Upper lobe of left lung (tissue), 6 donors: ENCODE data around the gene ITGAE. TPM values are rescaled to one million over a fixed set of nuclear protein-coding genes. Genes with fewer than 3 reads are reported as not detected.
"Not testable (repeated sequence)": the region's sequence is repeated elsewhere in the genome, so short reads cannot be mapped to it uniquely, and the experiment has no call there.

Source experiments
- ATAC-seq, 2 donors: fragments of 200-7000 bp; cut with Tn5 transposase; one replicate each; pipeline ENCODE4 v1.9.1; 2022; ENCODE audit warnings: mild to moderate bottlenecking in 2 of 2, moderate library complexity in 2 of 2; ENCODE audit not compliant: low FRiP score in 2 of 2
- DNase-seq, 2 donors: peaks; one replicate each; pipeline ENCODE4 v3.0.0-alpha.2; 2019 to 2020
- H3K27ac ChIP-seq, 4 donors: fragments of 200-600 bp; sonication (generic); one replicate each; pipeline ENCODE4 v1.5.1; 2016 to 2019
- H3K27me3 ChIP-seq, 4 donors: fragments of 200-600 bp; sonication (generic); one replicate each; pipeline ENCODE4 v1.5.1; 2017 to 2019
- H3K36me3 ChIP-seq, 4 donors: fragments of 200-600 bp; sonication (generic); one replicate each; pipeline ENCODE4 v1.5.1; 2016 to 2019
- H3K4me1 ChIP-seq, 4 donors: fragments of 200-600 bp; sonication (generic); one replicate each; pipeline ENCODE4 v1.5.1; 2018 to 2019
- H3K4me3 ChIP-seq, 4 donors: fragments of 200-600 bp; sonication (generic); one replicate each; pipeline ENCODE4 v1.5.1; 2017 to 2019; ENCODE audit warnings: mild to moderate bottlenecking in 2 of 4, moderate library complexity in 1 of 4
- H3K9me3 ChIP-seq, 4 donors: fragments of 200-600 bp; sonication (generic); one replicate each; pipeline ENCODE4 v1.5.1; 2018 to 2019
- CTCF ChIP-seq, 6 experiments: fragments of 450-650 bp in 4 of 6; fragments of 200-600 bp in 2 of 6; sonication (generic) in 2 of 6; IDR thresholded peaks; one replicate each; pipeline ENCODE4 v1.5.1; 2016 to 2019; ENCODE audit warnings: antibody characterized with exemption in 6 of 6
- EP300 ChIP-seq, 4 donors: sonication (generic); formaldehyde crosslinking; IDR thresholded peaks; one replicate each; pipeline ENCODE4 v1.5.1; 2017; ENCODE audit warnings: antibody characterized with exemption in 4 of 4, control low read depth in 2 of 4
- POLR2A ChIP-seq, 4 donors: fragments of 450-650 bp; IDR thresholded peaks; one replicate each; pipeline ENCODE4 v1.5.1; 2016 to 2017; ENCODE audit warnings: antibody characterized with exemption in 4 of 4, mild to moderate bottlenecking in 2 of 4
- POLR2AphosphoS5 ChIP-seq, 2 donors: sonication (generic); formaldehyde crosslinking; IDR thresholded peaks; one replicate each; pipeline ENCODE4 v1.5.1; 2017; ENCODE audit warnings: antibody characterized with exemption in 2 of 2
- WGBS, 2 donors: methylation state at CpG; one replicate each; pipeline ENCODE4 v1.1.5; 2017 to 2018; 5-methylcytosine and 5-hydroxymethylcytosine counted together
- total RNA-seq, 6 donors: library from RNA; depleted of rRNA in 4 of 6; stranded (reverse); fragments of >200 nt in 4 of 6; gene quantifications; one replicate each; pipeline versions ENCODE4 v1.1.0 to v1.2.1, GENCODE V29; 2016 to 2021
- donor health status: DM: no; HTN: no; CAD: no; lungs with moderate emphysema.
- donor health status: DM: no; HTN: yes; CAD: no; lungs with severe emphysema.

Gene ITGAE
- total RNA-seq, 6 donors from 2014 or later: 17.2 to 36.0 (median 26.4) TPM

DNA sequence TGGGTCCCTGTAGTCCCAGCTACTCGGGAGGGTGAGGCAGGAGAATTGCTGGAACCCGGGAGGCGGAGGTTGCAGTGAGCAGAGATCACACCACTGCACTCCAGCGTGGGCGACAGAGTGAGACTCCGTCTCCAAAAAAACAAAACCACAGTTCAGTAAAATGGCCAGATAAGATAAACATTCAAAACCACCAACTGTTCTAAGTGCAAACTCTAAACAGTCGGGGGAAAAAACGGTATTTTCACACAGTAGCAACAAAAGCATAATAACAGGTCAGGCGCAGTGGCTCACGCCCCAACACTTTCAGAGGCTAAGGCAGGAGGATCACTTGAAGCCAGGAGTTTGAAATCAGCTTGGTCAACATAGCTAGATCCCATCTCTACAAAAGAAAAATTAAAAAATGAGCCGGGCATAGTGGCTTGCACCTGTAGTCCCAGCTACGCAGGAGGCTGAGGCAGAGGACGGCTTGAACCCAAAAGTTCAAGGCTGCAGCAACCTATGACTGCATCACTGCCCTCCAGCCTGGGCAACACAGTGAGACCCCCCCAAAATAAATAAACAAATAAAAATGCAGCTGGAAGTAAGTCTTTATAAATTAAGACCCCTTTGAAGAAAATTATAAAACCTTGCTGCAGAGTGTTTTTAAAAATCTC is 88.1 kb downstream of the ITGAE start:
- Histone ChIP-seq H3K9me3 (no peaks in the 10 kb centered on the region), H3K4me1 (peaks cover 0 to 10% (median 2%) of the 10 kb centered on the region in 4 donors), H3K27ac (no peak overlapping the region), H3K36me3 (peaks cover 26 to 55% (median 48%) of the 10 kb centered on the region in 4 donors), H3K4me3 (no peak overlapping the region), H3K27me3 (no peaks in the 10 kb centered on the region)
- WGBS, 2 donors: 72 to 76% methylated on average over 13 of the region's 13 CpGs
- no peak for DNase-seq
- no peak for TF ChIP-seq POLR2A (IDR thresholded peaks at IDR 0.05)
- no peak for TF ChIP-seq EP300 (IDR thresholded peaks at IDR 0.05)
- TF ChIP-seq CTCF (IDR thresholded peaks at IDR 0.05): no peak
- no peak for TF ChIP-seq POLR2AphosphoS5 (IDR thresholded peaks at IDR 0.05)
- ATAC-seq: no peak

DNA sequence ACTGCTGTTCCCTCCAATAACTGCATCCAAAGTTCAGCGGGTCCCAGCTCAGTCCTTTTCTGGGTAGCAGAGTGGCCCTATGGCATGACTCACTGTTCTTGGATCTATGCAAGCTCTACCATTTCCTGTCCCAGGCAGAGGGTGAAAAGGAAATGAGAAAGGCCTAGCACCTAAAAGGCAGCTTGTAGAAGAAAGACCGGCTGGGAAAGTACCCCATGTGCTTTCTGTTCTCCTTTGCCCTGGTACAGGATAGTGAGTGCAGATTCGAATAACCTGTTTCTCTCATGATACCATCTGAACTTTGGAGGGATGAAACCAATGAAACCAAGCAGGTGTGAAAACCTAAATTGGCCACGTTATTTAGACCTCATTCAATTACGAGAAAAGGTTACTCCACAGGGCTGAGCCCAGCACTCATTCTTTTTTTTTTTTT is 90.0 kb downstream of the ITGAE start:
- Histone ChIP-seq H3K27ac (peak overlapping the region in 1 of 4 donors; percentile 7), H3K27me3 (no peaks in the 10 kb centered on the region), H3K4me3 (no peak overlapping the region), H3K4me1 (peaks cover 0 to 10% (median 2%) of the 10 kb centered on the region in 4 donors), H3K36me3 (peaks cover 13 to 40% (median 29%) of the 10 kb centered on the region in 4 donors), H3K9me3 (no peaks in the 10 kb centered on the region)
- TF ChIP-seq EP300 (IDR thresholded peaks at IDR 0.05): no peak
- TF ChIP-seq POLR2A (IDR thresholded peaks at IDR 0.05): peak in 1 of 4 donors; percentile 10
- no peak for TF ChIP-seq CTCF (IDR thresholded peaks at IDR 0.05)
- peak in 1 of 2 donors; percentile 24 for TF ChIP-seq POLR2AphosphoS5 (IDR thresholded peaks at IDR 0.05)
- ATAC-seq: peak; percentile 43 to 66
- 45 to 66% methylated on average over 5 of the region's 5 CpGs for WGBS, 2 donors
- DNase-seq: peak in 1 of 2 donors; percentile 52

DNA sequence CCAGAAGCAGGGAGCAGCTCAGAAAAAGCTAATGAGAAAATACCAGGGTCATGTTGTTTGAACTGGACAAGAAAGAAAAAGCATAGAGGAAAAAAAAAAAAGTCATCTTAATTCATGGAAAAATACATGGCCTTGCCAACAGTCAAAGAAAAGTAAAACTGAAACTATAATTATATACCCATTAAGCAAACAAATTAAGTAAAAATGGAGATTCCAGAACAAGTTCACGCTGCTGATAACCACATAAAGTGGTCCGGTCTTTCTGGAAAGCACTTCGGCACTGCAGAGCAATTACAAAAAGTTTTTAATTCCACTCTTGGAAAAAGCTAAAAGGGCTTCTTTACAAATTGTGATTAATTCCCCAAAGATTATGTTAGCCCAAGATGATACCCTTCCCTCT is 92.6 kb downstream of the ITGAE start:
- no peak for ATAC-seq
- WGBS, 2 donors: 51 to 60% methylated on average over 3 of the region's 3 CpGs
- TF ChIP-seq POLR2AphosphoS5 (IDR thresholded peaks at IDR 0.05) (no peak), EP300 (IDR thresholded peaks at IDR 0.05) (no peak), CTCF (IDR thresholded peaks at IDR 0.05) (no peak), POLR2A (IDR thresholded peaks at IDR 0.05) (no peak)
- DNase-seq: no peak
- Histone ChIP-seq H3K9me3 (no peaks in the 10 kb centered on the region), H3K27me3 (no peaks in the 10 kb centered on the region), H3K27ac (no peak overlapping the region), H3K4me3 (no peak overlapping the region), H3K4me1 (peaks cover 0 to 10% (median 2%) of the 10 kb centered on the region in 4 donors), H3K36me3 (peaks cover 0 to 15% (median 7%) of the 10 kb centered on the region in 4 donors)

- not testable (repeated sequence) for H3K27me3 ChIP-seq, DNase-seq, H3K36me3 ChIP-seq, H3K4me1 ChIP-seq, H3K4me3 ChIP-seq, H3K27ac ChIP-seq, H3K9me3 ChIP-seq, ATAC-seq
- 93 to 96% methylated on average over 1 of the region's 1 CpG for WGBS, 2 donors
These were observed 95.3 kb downstream of the ITGAE start for GRCh38 chr17:3705718-3705984.

GRCh38 chr17:3704931-3705717 is 95.9 kb downstream of the ITGAE start:
- Histone ChIP-seq H3K4me3 (no peak overlapping the region), H3K27me3 (no peaks in the 10 kb centered on the region), H3K27ac (no peak overlapping the region), H3K4me1 (peaks cover 0 to 3% (median 0%) of the 10 kb centered on the region in 4 donors), H3K9me3 (no peaks in the 10 kb centered on the region), H3K36me3 (no peaks in the 10 kb centered on the region)
- ATAC-seq (no peak), DNase-seq (no peak)
- TF ChIP-seq CTCF (IDR thresholded peaks at IDR 0.05): no peak
- TF ChIP-seq EP300 (IDR thresholded peaks at IDR 0.05): no peak
- no peak for TF ChIP-seq POLR2A (IDR thresholded peaks at IDR 0.05)
- WGBS, 2 donors: 86 to 89% methylated on average over 20 of the region's 20 CpGs

DNA sequence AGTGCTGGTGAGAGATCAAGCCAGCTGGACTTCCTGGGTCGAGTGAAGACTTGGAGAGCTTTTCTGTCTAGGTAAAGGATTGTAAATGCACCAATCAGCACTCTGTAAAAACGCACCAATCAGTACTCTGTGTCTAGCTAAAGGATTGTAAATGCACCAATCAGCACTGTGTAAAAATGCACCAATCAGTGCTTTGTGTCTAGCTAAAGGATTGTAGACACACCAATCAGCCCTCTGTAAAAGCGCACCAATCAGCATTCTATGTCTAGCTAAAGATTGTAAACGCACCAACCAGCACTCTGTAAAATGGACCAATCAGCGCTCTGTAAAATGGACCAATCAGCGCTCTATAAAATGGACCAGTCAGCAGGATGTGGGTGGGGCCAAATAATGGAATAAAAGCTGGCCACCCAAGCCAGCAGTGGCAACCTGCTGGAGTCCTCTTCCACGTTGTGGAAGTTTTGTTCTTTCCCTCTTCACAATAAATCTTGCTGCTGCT is 98.9 kb downstream of the ITGAE start:
- not testable (repeated sequence) for H3K36me3 ChIP-seq, H3K27me3 ChIP-seq, DNase-seq, H3K27ac ChIP-seq, ATAC-seq, H3K4me3 ChIP-seq, H3K4me1 ChIP-seq
- peaks cover 0 to 10% (median 5%) of the 10 kb centered on the region in 4 donors for H3K9me3 ChIP-seq
- 86 to 92% methylated on average over 6 to 7 of the region's 7 CpGs for WGBS, 2 donors
